SK-N-SH treated with all-trans-retinoic acid at 6 μM for 48 hours (cell line): Measurements from ENCODE around the gene PRKD2.
"Not testable (repeated sequence)": the region's sequence is repeated elsewhere in the genome, so short reads cannot be mapped to it uniquely, and the experiment has no call there.

Experiments used
- ATAC-seq: fragments of 200-7000 bp; cut with Tn5 transposase; 3 replicates; pipeline ENCODE4 v1.9.1; 2020; ENCODE audit warnings: mild to moderate bottlenecking, moderate library complexity
- ARNTL ChIP-seq: fragments of 450-650 bp; formaldehyde crosslinking; IDR thresholded peaks from 2 replicates; pipeline ENCODE4 v1.5.0; 2020; ENCODE audit warnings: low read depth, mild to moderate bottlenecking, moderate library complexity, borderline replicate concordance
- BACH2 ChIP-seq: fragments of 250-450 bp; sonication (Bioruptor Pico); IDR thresholded peaks from 2 replicates; pipeline ENCODE4 v1.9.0; 2021; ENCODE audit warnings: mild to moderate bottlenecking, borderline replicate concordance
- ESRRG ChIP-seq: fragments of 250-450 bp; sonication (Bioruptor Pico); IDR thresholded peaks from 2 replicates; pipeline ENCODE4 v1.6.1; 2021; ENCODE audit warnings: mild to moderate bottlenecking
- GLIS3 ChIP-seq: fragments of 250-450 bp; sonication (Bioruptor Pico); IDR thresholded peaks from 2 replicates; pipeline ENCODE4 v1.5.0; 2020; ENCODE audit warnings: mild to moderate bottlenecking, moderate library complexity
- ISL1 ChIP-seq: fragments of 250-450 bp; sonication (Bioruptor Pico); IDR thresholded peaks from 2 replicates; pipeline ENCODE4 v2.1.2; 2022; ENCODE audit warnings: mild to moderate bottlenecking, moderate library complexity
- PPARA ChIP-seq: fragments of 250-450 bp; sonication (Bioruptor Pico); IDR thresholded peaks from 2 replicates; pipeline ENCODE4 v1.5.0; 2020; ENCODE audit warnings: mild to moderate bottlenecking, borderline replicate concordance
- SNAI2 ChIP-seq: fragments of 250-450 bp; sonication (Bioruptor Pico); IDR thresholded peaks from 2 replicates; pipeline ENCODE4 v1.5.0; 2020; ENCODE audit warnings: mild to moderate bottlenecking, moderate library complexity
- TCF4 ChIP-seq: fragments of 250-450 bp; sonication (Bioruptor Pico); IDR thresholded peaks from 2 replicates; pipeline ENCODE4 v1.8.0; 2021; ENCODE audit warnings: mild to moderate bottlenecking, moderate library complexity, borderline replicate concordance
- TOX ChIP-seq: fragments of 250-450 bp; sonication (Bioruptor Pico); IDR thresholded peaks from 2 replicates; pipeline ENCODE4 v1.8.0; 2021; ENCODE audit warnings: mild to moderate bottlenecking, moderate library complexity, borderline replicate concordance
- ZFP3 ChIP-seq: fragments of 250-450 bp; sonication (Bioruptor Pico); IDR thresholded peaks from 2 replicates; pipeline ENCODE4 v1.5.0; 2020; ENCODE audit warnings: mild to moderate bottlenecking, moderate library complexity
- ZFP30 ChIP-seq: fragments of 450-650 bp; formaldehyde crosslinking; IDR thresholded peaks from 2 replicates; pipeline ENCODE4 v1.5.0; 2022; ENCODE audit warnings: mild to moderate bottlenecking, moderate library complexity
- ZNF565 ChIP-seq: fragments of 450-650 bp; formaldehyde crosslinking; conservative IDR thresholded peaks from 2 replicates; pipeline ENCODE4 v1.5.0; 2020; ENCODE audit warnings: low read depth, mild to moderate bottlenecking, moderate library complexity
- ZNF70 ChIP-seq: fragments of 450-650 bp; formaldehyde crosslinking; IDR thresholded peaks from 2 replicates; pipeline ENCODE4 v1.5.0; 2020; ENCODE audit warnings: mild to moderate bottlenecking, moderate library complexity
- ZNF8 ChIP-seq: fragments of 450-650 bp; formaldehyde crosslinking; IDR thresholded peaks from 2 replicates; pipeline ENCODE4 v1.5.0; 2020; ENCODE audit warnings: mild to moderate bottlenecking, moderate library complexity
- TF ChIP-seq, protein P1 (sequence below): fragments of 250-450 bp; sonication (Bioruptor Pico); IDR thresholded peaks from 2 replicates; pipeline ENCODE4 v1.5.1; 2020; ENCODE audit warnings: low read depth, mild to moderate bottlenecking, moderate library complexity
- TF ChIP-seq, protein P2 (sequence below): fragments of 250-450 bp; sonication (Bioruptor Pico); IDR thresholded peaks from 2 replicates; pipeline ENCODE4 v1.8.0; 2021; ENCODE audit warnings: low read depth, mild to moderate bottlenecking, moderate library complexity, borderline replicate concordance
- TF ChIP-seq, protein P3 (sequence below): fragments of 250-450 bp; sonication (Bioruptor Pico); IDR thresholded peaks from 2 replicates; pipeline ENCODE4 v1.5.0; 2020; ENCODE audit warnings: mild to moderate bottlenecking, moderate library complexity
- TF ChIP-seq, protein P4 (sequence below): fragments of 250-450 bp; sonication (Bioruptor Pico); IDR thresholded peaks from 2 replicates; pipeline ENCODE4 v1.5.1; 2021; ENCODE audit warnings: mild to moderate bottlenecking, moderate library complexity

Gene PRKD2

DNA sequence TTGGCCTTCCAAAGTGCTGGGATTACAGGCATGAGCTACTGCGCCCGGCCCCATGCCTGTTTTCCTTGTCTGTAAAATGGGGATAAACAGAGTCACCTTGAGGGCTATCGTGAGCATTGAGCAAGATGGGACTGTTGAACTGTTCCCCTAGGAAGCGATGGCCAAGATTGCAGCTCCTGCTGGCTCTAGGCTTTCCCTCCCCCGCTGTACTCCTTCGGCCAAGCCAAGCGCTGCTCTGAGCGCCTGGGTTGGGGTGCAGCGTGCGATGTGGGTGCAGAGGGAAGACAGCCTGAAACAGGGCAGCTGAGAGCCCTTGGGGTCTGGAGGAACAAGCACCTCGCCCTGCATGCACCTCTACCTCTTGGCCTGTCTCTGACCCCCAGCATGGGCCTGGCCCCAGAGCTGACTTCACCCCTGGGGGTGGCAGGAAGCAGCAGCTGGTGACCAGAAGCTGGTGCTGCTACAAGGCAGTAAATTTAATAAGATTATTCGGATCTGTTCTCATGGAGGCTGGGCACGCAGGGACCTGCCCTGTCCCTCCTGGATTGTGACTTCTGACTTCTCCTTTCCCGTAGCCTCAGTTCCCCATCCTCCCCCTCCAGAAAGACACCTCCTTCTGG lies 86.2 kb downstream of the PRKD2 start:
- TF ChIP-seq TCF4, result peak; percentile 91
- TF ChIP-seq, protein P1, sequence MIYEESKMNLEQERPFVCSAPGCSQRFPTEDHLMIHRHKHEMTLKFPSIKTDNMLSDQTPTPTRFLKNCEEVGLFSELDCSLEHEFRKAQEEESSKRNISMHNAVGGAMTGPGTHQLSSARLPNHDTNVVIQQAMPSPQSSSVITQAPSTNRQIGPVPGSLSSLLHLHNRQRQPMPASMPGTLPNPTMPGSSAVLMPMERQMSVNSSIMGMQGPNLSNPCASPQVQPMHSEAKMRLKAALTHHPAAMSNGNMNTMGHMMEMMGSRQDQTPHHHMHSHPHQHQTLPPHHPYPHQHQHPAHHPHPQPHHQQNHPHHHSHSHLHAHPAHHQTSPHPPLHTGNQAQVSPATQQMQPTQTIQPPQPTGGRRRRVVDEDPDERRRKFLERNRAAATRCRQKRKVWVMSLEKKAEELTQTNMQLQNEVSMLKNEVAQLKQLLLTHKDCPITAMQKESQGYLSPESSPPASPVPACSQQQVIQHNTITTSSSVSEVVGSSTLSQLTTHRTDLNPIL (CRISPR knock-in tag), result no peak
- TF ChIP-seq, protein P2, sequence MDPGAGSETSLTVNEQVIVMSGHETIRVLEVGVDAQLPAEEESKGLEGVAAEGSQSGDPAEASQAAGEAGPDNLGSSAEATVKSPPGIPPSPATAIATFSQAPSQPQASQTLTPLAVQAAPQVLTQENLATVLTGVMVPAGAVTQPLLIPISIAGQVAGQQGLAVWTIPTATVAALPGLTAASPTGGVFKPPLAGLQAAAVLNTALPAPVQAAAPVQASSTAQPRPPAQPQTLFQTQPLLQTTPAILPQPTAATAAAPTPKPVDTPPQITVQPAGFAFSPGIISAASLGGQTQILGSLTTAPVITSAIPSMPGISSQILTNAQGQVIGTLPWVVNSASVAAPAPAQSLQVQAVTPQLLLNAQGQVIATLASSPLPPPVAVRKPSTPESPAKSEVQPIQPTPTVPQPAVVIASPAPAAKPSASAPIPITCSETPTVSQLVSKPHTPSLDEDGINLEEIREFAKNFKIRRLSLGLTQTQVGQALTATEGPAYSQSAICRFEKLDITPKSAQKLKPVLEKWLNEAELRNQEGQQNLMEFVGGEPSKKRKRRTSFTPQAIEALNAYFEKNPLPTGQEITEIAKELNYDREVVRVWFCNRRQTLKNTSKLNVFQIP (CRISPR knock-in tag), result no peak
- TF ChIP-seq ZNF70, result peak; percentile 71
- no peak for TF ChIP-seq ZNF8 (CRISPR knock-in tag)
- TF ChIP-seq, protein P3, sequence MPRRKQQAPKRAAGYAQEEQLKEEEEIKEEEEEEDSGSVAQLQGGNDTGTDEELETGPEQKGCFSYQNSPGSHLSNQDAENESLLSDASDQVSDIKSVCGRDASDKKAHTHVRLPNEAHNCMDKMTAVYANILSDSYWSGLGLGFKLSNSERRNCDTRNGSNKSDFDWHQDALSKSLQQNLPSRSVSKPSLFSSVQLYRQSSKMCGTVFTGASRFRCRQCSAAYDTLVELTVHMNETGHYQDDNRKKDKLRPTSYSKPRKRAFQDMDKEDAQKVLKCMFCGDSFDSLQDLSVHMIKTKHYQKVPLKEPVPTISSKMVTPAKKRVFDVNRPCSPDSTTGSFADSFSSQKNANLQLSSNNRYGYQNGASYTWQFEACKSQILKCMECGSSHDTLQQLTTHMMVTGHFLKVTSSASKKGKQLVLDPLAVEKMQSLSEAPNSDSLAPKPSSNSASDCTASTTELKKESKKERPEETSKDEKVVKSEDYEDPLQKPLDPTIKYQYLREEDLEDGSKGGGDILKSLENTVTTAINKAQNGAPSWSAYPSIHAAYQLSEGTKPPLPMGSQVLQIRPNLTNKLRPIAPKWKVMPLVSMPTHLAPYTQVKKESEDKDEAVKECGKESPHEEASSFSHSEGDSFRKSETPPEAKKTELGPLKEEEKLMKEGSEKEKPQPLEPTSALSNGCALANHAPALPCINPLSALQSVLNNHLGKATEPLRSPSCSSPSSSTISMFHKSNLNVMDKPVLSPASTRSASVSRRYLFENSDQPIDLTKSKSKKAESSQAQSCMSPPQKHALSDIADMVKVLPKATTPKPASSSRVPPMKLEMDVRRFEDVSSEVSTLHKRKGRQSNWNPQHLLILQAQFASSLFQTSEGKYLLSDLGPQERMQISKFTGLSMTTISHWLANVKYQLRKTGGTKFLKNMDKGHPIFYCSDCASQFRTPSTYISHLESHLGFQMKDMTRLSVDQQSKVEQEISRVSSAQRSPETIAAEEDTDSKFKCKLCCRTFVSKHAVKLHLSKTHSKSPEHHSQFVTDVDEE (CRISPR knock-in tag), result peak; percentile 76
- TF ChIP-seq ZFP30, result 0 out of 2 replicates have a peak, but pooled peaks have one; percentile 4
- no peak for TF ChIP-seq ISL1 (CRISPR knock-in tag)
- TF ChIP-seq, all 23 proteins: peak for 4
- peak; percentile 14; the same call in 1 of the 3 replicates for ATAC-seq

DNA sequence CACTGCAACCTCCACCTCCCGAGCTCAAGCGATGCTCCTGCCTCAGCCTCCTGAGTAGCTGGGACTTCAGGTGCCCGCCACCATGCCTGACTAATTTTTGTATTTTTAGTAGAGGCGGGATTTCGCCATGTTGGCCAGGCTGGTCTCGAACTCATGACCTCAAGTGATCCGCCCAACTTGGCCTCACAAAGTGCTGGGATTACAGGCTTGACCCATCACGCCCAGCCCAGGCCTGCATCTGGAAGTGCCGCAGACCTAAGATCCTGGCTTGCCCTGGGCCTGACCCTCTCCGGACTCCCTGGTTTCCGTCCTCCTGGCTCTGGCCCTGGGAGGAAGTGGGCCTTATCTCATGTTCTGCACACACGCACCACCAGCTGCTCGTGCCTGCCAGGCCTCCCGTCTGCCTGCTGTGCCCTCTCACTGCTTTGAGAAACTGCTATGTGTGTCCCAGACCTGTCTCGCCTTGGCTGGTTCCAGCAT lies 87.3 kb downstream of the PRKD2 start:
- no peak; the same call in 2 of the 3 replicates for ATAC-seq
- TF ChIP-seq SNAI2 (CRISPR knock-in tag), result 0 out of 2 replicates have a peak, but pooled peaks have one; percentile 48
- peak; percentile 83 for TF ChIP-seq BACH2
- peak; percentile 91 for TF ChIP-seq ZNF565 (CRISPR knock-in tag)
- TF ChIP-seq TOX (CRISPR knock-in tag), result no peak
- TF ChIP-seq, protein P4, sequence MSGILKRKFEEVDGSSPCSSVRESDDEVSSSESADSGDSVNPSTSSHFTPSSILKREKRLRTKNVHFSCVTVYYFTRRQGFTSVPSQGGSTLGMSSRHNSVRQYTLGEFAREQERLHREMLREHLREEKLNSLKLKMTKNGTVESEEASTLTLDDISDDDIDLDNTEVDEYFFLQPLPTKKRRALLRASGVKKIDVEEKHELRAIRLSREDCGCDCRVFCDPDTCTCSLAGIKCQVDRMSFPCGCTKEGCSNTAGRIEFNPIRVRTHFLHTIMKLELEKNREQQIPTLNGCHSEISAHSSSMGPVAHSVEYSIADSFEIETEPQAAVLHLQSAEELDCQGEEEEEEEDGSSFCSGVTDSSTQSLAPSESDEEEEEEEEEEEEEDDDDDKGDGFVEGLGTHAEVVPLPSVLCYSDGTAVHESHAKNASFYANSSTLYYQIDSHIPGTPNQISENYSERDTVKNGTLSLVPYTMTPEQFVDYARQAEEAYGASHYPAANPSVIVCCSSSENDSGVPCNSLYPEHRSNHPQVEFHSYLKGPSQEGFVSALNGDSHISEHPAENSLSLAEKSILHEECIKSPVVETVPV, result no peak; the same call in 1 of the 2 replicates
- TF ChIP-seq PPARA (CRISPR knock-in tag), result peak; percentile 88; the same call in 1 of the 2 replicates
- TF ChIP-seq ARNTL (CRISPR knock-in tag), result peak; percentile 16; the same call in 1 of the 2 replicates
- TF ChIP-seq ZNF8 (CRISPR knock-in tag), result 0 out of 2 replicates have a peak, but pooled peaks have one; percentile 4
- TF ChIP-seq, protein P3 (CRISPR knock-in tag), result peak; percentile 98
- TF ChIP-seq GLIS3 (CRISPR knock-in tag), result no peak
- peak; percentile 79; the same call in 1 of the 2 replicates for TF ChIP-seq ESRRG (CRISPR knock-in tag)
- TF ChIP-seq ZNF70, result peak; percentile 84
- 0 out of 2 replicates have a peak, but pooled peaks have one; percentile 6 for TF ChIP-seq ISL1 (CRISPR knock-in tag)
- peak; percentile 94 for TF ChIP-seq TCF4
- TF ChIP-seq ZFP3 (CRISPR knock-in tag), result peak; percentile 38; the same call in 1 of the 2 replicates

DNA sequence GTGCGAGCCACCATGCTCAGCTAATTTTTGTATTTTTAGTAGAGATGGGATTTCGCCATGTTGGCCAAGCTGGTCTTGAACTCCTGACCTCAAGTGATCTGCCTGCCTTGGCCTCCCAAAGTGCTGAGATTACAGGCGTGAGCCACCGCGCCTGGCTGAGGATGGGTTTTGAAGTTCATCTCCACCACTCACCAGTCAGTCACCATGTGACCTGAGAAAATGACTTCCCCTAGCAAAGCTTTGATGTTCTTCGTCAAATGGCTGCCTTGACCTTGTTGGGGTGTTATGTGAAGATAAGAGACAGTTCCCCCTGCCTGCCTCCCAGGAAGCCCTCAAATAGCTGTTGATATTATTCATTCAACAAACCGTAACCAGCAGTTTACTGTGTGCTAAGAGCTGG lies 87.9 kb downstream of the PRKD2 start:
- ATAC-seq, result not testable (repeated sequence)
